ENCODE data around the gene MCTP1. TPM values are rescaled to one million over a fixed set of nuclear protein-coding genes. Genes with fewer than 3 reads are reported as not detected.

The MCTP1 gene
- total and polyA plus RNA-seq, 9 of the 15 experiments (the other 6 are each of a cell fraction or from before 2014, with no cell fraction given) = 0.04 to 0.93 (median 0.06) TPM; not detected in 4

- Histone ChIP-seq H3K9me1 (ENCODE audit: control insufficient read depth, insufficient read depth, low read length) (no peaks in the 10 kb centered on the region), H3K79me2 (ENCODE audit: control insufficient read depth, insufficient read depth, low read length) (no peaks in the 10 kb centered on the region), H3K4me2 (ENCODE audit: insufficient read depth, low read length) (no peak overlapping the region), H4K20me1 (replicated peaks; ENCODE audit: control insufficient read depth, insufficient read depth, low read length) (no peaks in the 10 kb centered on the region), H3K4me1 (replicated peaks in 1 of 2; ENCODE audit: control insufficient read depth in 2 of 2, insufficient read depth in 2 of 2, low read length in 2 of 2) (no peaks in the 10 kb centered on the region), H3K27me3 (ENCODE audit: control insufficient read depth in 2 of 2, insufficient read depth in 2 of 2, low read length in 2 of 2) (no peaks in the 10 kb centered on the region), H3K27ac (ENCODE audit: extremely low read depth, low read depth, low read length) (no peak overlapping the region), H3K4me3 (no peak overlapping the region), H3K9me3 (replicated peaks; ENCODE audit: control insufficient read depth, insufficient read depth, low read depth, low read length) (no peaks in the 10 kb centered on the region), H3K36me3 (ENCODE audit: control insufficient read depth, insufficient read depth, low read length) (no peaks in the 10 kb centered on the region), H2AFZ (ENCODE audit: low read depth, low read length) (no peak overlapping the region), H3K9ac (ENCODE audit: insufficient read depth in 1 of 2, low read depth in 2 of 2, low read length in 2 of 2) (no peak overlapping the region)
- ChIA-PET POLR2A (no interaction called here), CTCF (ENCODE audit: low intra/inter-chr PET ratio) (no interaction called here)
- ATAC-seq = no peak
- intact Hi-C loops (cut with micrococcal nuclease) (no loop called here), in situ Hi-C loops (cut with MboI) (no loop called here)
- TF ChIP-seq BRF2 (IDR thresholded peaks at IDR 0.05; ENCODE audit: borderline replicate concordance, insufficient read depth, insufficient read length) = no peak
- no peak for TF ChIP-seq MCM7 (IDR thresholded peaks at IDR 0.05)
- WGBS (ENCODE audit: insufficient coverage, low coverage, missing lambda C conversion rate) = 0% methylated on average over 2 of the region's 2 CpGs
- FAIRE-seq = no peak
- DNase-seq (ENCODE audit: extremely low read depth in 1 of 4, low spot score in 3 of 4) = no peak
- no TSS peak for BruUV-seq (replicated peaks)
These were observed 132.4 kb downstream of the MCTP1 start for GRCh38 chr5:95152535-95152934.

GRCh38 chr5:95152131-95152530 lies 132.8 kb downstream of the MCTP1 start:
- no peak for FAIRE-seq
- Histone ChIP-seq H3K27me3 (ENCODE audit: control insufficient read depth in 2 of 2, insufficient read depth in 2 of 2, low read length in 2 of 2) (no peaks in the 10 kb centered on the region), H3K9ac (ENCODE audit: insufficient read depth in 1 of 2, low read depth in 2 of 2, low read length in 2 of 2) (no peak overlapping the region), H3K4me2 (ENCODE audit: insufficient read depth, low read length) (no peak overlapping the region), H3K27ac (ENCODE audit: extremely low read depth, low read depth, low read length) (no peak overlapping the region), H2AFZ (ENCODE audit: low read depth, low read length) (no peak overlapping the region), H3K36me3 (ENCODE audit: control insufficient read depth, insufficient read depth, low read length) (no peaks in the 10 kb centered on the region), H4K20me1 (replicated peaks; ENCODE audit: control insufficient read depth, insufficient read depth, low read length) (no peaks in the 10 kb centered on the region), H3K4me3 (no peak overlapping the region), H3K9me3 (replicated peaks; ENCODE audit: control insufficient read depth, insufficient read depth, low read depth, low read length) (no peaks in the 10 kb centered on the region), H3K9me1 (ENCODE audit: control insufficient read depth, insufficient read depth, low read length) (no peaks in the 10 kb centered on the region), H3K4me1 (replicated peaks in 1 of 2; ENCODE audit: control insufficient read depth in 2 of 2, insufficient read depth in 2 of 2, low read length in 2 of 2) (no peaks in the 10 kb centered on the region), H3K79me2 (ENCODE audit: control insufficient read depth, insufficient read depth, low read length) (no peaks in the 10 kb centered on the region)
- ChIA-PET POLR2A (no interaction called here), CTCF (ENCODE audit: low intra/inter-chr PET ratio) (no interaction called here)
- DNase-seq (ENCODE audit: extremely low read depth in 1 of 4, low spot score in 3 of 4) = no peak
- no TSS peak for BruUV-seq (replicated peaks)
- TF ChIP-seq TBP (optimal IDR thresholded peaks at IDR 0.05; ENCODE audit: low read depth, low read length) (no peak), ZNF282 (CRISPR knock-in tag; IDR thresholded peaks at IDR 0.05) (no peak), YBX1 (IDR thresholded peaks at IDR 0.05) (no peak), POLR2AphosphoS2 (IDR thresholded peaks at IDR 0.05; ENCODE audit: low read length) (no peak), HEY1 (CRISPR knock-in tag; IDR thresholded peaks at IDR 0.05; ENCODE audit: borderline replicate concordance) (no peak), NR4A1 (CRISPR knock-in tag; IDR thresholded peaks at IDR 0.05) (no peak), NR4A1 (tag; IDR thresholded peaks at IDR 0.05) (no peak), STAT6 (CRISPR knock-in tag; IDR thresholded peaks at IDR 0.05) (no peak)
- in situ Hi-C loops (cut with MboI) (no loop called here), intact Hi-C loops (cut with micrococcal nuclease) (no loop called here)
- no peak for ATAC-seq
- WGBS (ENCODE audit: insufficient coverage, low coverage, missing lambda C conversion rate) = 0% methylated on average over 1 of the region's 1 CpG
